Fibroblast of mammary gland (primary cell): ENCODE data around the gene TENM4.

Source experiments
- DNase-seq: peaks from one replicate; pipeline ENCODE4 v3.0.0-alpha.2; 2010; ENCODE audit warnings: low read depth
- H3K4me3 ChIP-seq: 2 replicates; pipeline ENCODE4 v1.5.1; 2011; ENCODE audit warnings: low read depth, mild to moderate bottlenecking, low read length, moderate library complexity; ENCODE audit not compliant: control insufficient read depth
- TF ChIP-seq, protein P1 (sequence below): conservative IDR thresholded peaks from 2 replicates; pipeline ENCODE4 v1.5.1; 2011; ENCODE audit warnings: low read depth, low read length, inconsistent platforms; ENCODE audit not compliant: control insufficient read depth, insufficient read depth

The TENM4 gene

DNA sequence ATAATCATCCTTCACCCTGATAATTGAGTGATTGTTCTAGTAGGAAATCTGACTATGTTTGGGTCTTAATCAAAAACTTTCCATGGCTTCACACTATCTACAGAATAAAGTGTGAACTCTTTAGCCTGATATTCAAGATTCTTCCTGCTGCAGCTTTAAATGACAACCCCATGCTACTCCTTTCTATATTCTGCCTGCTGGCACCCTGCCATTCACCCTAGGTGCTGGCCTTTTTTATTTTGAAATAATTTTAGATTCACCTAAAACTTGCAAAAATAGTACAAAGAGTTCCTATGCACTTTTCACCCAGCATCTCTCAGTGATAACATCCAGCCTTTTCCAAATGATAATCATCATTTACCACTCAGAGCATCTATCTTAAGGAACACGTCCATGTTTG, 502.8 kb downstream of the TENM4 start:
- TF ChIP-seq, protein P1, sequence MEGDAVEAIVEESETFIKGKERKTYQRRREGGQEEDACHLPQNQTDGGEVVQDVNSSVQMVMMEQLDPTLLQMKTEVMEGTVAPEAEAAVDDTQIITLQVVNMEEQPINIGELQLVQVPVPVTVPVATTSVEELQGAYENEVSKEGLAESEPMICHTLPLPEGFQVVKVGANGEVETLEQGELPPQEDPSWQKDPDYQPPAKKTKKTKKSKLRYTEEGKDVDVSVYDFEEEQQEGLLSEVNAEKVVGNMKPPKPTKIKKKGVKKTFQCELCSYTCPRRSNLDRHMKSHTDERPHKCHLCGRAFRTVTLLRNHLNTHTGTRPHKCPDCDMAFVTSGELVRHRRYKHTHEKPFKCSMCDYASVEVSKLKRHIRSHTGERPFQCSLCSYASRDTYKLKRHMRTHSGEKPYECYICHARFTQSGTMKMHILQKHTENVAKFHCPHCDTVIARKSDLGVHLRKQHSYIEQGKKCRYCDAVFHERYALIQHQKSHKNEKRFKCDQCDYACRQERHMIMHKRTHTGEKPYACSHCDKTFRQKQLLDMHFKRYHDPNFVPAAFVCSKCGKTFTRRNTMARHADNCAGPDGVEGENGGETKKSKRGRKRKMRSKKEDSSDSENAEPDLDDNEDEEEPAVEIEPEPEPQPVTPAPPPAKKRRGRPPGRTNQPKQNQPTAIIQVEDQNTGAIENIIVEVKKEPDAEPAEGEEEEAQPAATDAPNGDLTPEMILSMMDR, result no peak

DNA sequence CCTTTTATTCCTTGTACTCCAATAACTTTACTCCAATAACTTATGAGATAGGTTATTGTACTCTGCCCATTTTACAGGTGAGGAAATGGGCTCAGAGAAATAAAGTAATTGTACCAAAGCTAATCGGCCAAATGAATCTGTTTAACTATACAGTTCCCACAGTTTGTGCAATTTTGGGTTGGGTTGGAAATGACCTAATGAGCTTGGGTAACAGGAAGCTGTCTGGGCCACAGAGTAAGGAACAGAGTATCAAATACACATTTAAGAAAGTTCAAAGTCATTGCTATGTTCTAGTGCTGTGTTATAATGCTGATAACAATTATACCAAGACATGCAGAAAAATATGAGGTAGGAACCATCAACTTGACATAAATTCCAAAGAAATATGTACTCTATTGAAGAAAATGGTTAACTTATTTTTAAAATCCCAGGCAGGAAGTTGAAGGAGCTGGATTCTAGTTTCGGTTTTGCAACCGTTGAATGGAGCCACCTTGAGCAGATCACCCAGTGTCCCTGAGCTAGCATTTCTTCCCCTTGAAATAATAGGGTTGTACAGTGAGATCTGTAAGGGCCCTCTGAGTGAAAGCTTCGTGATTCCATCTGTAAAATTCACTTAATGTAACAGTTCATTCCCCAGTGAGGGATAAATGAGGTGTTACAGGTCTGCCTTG, 505.3 kb downstream of the TENM4 start:
- no peak overlapping the region for H3K4me3 ChIP-seq
- no peak for DNase-seq
- TF ChIP-seq, protein P1, result no peak

More for the DNA sequence above, 502.8 kb downstream of the TENM4 start:
- no peak overlapping the region for H3K4me3 ChIP-seq
- no peak for DNase-seq

DNA sequence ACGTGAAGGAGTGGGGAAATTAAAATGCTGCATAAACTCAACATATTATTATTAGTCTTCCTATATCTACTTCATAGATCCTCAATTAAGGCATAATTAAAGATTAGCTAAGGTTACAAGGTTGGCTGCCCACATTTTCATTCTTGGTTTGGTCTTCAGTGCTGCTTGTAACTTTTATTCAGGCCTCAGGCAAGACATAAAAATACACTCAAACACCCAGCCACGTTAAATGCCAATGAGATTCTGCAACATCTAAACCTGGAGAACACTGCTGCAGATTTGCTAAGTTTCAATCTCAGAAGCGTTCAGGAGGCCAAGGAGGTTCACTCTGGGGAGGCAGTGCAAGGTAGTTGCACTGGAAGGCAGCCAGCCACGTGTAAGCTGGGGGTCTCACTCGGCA, 507.5 kb downstream of the TENM4 start:
- TF ChIP-seq, protein P1, result no peak
- no peak for DNase-seq

DNA sequence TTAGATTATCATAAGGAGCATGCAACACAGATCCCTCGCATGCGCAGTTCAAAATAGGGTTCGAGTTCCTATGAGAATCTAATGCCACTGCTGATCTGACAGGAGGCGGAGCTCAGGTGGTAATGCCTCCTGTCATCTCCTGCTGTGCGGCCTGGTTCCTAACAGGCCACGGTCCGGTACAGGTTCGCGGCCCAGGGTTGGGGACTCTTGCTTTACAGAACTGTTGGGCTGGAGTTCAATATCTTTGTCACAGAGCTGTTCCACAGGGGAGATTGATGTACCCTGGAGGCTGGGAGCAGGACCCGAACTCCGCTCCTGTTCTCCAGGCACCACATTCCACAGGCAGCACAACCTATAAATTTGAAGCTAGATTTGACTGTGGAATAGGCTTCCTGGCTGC, 508.1 kb downstream of the TENM4 start:
- TF ChIP-seq, protein P1, result no peak
- H3K4me3 ChIP-seq, result no peak overlapping the region
- no peak for DNase-seq

More for the DNA sequence above, 507.5 kb downstream of the TENM4 start:
- no peak overlapping the region for H3K4me3 ChIP-seq

DNA sequence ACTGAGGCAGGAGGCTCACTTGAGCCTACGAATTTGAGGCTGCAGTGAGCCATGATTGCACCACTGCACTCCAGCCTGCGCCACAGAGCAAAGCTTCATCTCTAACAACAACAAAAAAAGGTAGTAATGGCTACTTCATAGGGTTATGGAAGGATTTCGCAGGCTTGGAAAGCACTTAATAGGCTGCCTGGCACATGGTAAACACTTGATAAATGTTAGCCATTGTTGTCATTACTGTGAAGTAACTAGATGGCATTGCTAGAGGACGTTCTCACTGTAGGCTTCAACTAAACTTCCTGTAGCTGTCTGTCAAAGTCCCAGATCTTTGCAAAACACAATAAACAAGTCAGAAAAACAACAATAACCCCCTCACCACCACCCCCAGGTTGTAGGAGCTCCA, 508.9 kb downstream of the TENM4 start:
- no peak for DNase-seq
- TF ChIP-seq, protein P1, result no peak
- no peak overlapping the region for H3K4me3 ChIP-seq

DNA sequence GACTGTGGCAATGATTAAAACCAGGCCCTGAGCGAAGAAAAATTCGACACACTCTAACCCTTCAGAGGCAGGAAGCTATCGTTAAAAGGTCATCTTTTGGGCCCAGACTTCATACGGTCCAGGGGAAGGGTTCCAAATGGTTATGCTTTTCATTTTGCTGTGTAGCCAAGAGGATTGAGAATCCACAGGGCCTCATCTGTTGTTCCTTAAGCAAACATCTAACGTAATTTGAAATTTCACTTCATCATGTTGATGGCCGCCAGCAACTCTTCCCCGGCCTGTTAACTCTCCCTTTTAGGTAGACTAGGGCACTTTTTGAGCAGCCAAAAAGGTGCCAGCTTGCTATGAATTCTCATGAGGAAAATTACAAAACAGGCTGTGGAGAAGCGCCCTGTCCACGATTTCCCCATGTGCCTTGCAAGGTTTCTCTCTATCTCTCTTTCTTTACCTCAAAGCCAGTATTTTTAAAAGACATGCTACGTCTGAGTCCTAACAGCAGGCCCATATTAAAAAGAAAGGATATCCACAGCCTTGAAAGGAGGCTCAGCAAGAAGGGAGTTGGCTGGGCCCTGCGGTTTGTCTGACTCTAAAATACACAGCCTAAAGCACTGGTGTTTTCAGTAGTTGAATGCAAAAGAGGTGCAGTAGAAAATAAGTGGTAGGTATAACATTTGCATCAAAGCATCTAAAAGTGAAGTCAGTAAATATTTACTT, 509.9 kb downstream of the TENM4 start:
- DNase-seq, result no peak
- TF ChIP-seq, protein P1, result no peak
- H3K4me3 ChIP-seq, result no peak overlapping the region
